ENCODE data around the gene NRL.
A peak's percentile ranks its signal among the peaks of the same experiment; 100 is the strongest.

Gene NRL

DNA sequence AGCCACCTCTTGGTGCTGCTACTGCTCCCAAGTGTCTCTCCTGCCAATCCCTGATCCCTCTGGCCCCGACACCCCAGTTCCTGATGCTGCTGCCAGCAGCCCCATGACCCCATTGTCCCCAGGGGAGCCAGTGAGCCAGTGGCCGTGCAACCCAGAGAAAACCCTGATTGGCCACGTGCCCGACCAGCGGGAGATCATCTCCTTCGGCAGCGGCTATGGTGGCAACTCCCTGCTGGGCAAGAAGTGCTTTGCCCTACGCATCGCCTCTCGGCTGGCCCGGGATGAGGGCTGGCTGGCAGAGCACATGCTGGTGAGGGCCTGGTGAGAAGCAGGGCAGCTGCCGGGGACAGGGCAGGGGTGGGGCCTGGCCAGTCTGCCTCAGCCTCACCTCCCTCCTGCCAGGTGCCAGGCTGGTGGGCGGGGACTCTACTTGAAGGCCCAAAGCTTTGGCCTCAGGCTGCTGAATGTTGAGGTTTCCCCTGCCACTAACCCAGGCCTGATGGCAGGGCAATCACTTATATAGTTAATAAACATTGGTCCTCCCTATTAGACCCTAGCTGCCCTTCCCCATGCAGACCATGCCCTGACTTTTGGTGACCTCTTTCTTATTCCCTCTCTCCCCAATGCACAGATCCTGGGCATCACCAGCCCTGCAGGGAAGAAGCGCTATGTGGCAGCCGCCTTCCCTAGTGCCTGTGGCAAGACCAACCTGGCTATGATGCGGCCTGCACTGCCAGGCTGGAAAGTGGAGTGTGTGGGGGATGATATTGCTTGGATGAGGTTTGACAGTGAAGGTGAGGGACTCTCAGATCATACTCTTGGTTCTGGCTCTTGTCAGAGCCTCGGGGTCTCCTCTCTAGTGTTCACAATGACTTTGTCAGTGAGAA is 15.6 kb downstream of the NRL start:
- no peak for DNase-seq

GRCh38 chr14:24098229-24098926 is 16.4 kb downstream of the NRL start:
- no peak for DNase-seq

GRCh38 chr14:24096545-24097181 is 18.1 kb downstream of the NRL start:
- DNase-seq = no peak

- peak; percentile 74 to 83 for DNase-seq
These were observed 19.3 kb downstream of the NRL start for GRCh38 chr14:24095271-24096068.

DNA sequence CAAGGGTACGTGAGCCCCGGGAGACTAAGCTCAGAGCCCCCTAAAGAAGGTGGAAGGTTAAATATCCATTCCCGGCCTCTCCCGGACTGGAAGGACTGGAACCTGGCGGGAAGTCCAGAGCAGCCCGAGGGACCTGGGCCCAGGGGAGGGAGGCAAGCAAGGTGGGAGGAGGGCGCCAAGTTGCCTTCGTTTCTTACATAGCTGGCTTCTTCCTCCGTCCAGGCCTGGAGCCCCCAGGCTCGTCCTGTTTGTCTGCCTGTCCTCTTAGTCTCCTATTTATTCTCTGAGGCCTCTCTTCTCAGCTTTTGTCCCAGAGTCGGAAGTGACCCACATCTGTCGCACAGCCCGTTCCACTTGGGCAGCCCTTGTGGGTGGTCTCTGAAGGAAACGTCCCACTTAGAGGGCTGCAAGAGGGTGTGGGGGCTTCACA is 19.9 kb downstream of the NRL start:
- peak in 1 of 2 experiments; percentile 26 for DNase-seq

DNA sequence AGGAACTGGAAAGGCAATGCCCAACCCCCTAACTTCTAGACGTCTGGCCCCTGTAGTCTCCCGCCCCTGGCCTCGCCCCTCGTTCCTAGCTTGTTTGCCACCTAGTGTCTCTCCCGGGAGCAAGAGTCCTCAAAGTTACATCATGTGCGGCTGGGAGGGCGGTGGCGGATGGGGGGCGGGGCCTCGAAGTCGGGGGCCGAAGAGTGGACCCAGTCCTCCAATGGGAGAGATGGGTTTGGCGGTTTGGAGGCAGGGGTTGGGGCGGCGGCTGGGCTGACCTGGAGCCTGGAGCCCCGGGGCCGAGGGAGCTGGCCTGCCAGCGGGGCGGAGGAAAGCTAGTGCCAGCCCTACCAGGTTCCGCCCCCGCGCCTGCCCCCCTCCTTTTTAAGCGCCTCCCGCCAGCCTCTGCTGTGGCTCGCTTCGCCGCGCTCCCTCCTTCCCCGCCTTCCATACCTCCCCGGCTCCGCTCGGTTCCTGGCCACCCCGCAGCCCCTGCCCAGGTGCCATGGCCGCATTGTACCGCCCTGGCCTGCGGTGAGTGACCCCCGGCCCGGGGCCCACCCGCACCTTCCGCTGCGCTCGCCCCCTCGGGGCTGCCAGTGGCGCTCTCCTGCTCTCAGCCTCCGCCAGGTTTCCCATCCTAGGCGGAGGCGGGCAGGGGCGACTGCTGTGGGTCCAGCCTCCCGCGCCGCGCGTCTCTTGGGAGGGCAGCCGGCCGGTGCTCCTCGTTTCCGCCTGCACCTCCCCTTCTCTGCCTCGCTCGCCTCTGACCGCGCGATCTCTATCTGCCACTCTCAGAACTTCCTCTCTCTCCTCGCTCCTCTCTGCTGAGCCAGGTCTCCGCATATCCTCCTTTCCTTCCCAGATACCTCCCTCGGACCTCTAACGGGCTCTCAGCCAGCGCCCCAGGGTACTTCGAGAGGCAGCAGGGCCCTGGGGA is 20.6 kb downstream of the NRL start, which contains the start of gene PCK2:
PCK2 (plus strand) TSS at position 411 of the 940 bp plus-strand sequence; CDS start at position 506, 95 bp downstream.
- DNase-seq = peak; percentile 91 to 93

DNA sequence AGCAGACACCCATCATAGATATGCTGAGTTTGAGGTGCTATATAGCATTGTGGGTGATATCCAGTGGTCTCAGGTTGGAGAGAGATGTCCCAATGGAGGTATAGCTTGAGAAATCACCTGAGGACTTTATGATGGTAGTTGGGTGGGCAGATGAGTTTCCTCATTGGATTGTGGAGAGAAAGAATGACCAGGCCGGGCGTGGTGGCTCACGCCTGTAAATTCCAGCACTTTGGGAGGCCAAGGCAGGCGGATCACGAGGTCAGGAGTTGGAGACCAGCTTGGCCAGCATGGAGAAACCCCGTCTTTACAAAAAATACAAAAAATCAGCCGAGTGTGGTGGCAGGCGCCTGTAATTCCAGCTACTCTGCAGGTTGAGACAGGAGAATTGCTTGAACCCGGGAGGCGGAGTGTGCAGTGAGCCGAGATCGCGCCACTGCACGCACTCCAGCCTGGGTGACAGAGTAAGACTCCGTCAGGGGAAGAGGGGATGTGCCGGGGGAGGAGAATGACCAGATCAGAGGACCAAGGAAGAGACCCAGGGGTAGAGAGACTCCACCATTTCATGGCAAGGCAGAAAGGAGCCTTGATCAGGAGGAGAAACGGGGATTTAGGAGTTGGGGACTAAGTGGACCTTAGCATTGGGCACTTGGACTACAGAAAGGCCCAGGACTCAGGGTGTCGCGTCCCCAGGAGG is 21.4 kb downstream of the NRL start:
- DNase-seq = peak in 1 of 2 experiments; percentile 13

DNA sequence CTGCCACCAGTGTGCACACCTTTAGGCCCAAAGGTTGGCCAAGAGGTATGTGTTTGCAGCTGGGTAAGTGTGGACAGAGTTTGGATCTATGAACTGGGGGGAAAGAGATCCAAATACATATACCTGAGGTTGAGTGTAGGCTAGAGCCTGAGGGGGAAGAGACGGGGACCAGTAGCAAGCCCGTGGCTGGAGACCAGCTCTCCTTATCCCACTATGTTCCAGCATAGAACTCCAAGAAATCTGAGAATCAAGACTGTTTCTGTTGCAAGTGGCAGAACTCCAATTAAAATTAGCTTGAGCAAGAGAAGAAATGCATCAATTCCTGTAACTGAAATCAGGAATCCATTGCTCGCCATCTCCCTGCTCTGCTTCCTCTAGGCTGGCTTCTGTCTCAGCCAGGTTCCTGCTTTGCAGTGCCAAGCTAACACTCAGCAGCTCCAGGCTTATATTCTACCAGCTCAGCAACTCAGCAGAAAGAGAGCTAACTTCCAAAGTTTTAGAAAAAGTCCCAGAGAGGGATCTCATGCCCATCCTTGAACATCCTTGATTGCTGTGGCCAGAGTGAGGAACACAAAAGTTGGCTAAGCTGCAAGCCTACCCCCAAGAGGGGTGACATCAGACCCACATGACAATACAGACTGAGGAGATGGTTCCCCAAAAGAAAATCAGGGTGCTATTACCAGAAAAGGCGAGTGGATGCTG is 22.1 kb downstream of the NRL start:
- no peak for DNase-seq

DNA sequence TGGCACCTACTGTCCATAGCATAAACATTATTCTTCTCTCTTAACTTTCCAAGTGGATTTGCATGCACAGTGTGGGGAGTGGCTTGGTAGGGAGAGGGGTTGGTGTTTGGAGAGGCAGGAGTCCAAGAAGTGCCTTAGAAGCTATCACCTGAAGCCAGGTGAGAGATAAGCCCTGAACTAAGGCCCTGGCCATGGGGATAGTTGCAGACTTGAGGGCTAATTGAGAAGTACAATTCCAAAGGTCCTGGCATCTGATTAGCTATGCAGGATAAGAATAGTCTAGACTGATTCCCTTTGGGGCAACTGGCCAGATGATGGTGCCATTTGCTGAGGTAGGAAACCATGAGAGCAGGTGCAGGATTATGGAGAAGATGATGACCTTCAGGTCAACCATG is 22.6 kb downstream of the NRL start:
- no peak for DNase-seq

DNA sequence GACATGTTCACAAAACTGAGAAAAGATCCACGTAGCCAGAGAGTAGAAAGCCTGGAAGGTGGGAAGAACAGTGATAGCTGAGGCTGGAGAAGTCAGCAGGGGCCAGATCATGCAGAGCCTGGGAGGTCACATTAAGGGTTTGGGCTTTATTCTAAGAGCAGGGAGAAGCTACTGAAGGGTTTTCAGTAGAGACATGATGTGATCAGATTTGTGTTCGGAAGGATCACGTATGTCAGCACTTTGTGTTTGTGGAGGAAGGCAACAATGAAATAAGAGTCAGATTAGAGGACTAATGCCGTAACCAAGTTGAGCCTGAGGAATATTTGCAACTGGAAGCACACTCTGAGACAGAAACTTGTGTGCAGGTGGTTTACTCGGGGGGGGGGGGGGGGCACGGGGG is 24.9 kb downstream of the NRL start:
- DNase-seq = no peak

DNA sequence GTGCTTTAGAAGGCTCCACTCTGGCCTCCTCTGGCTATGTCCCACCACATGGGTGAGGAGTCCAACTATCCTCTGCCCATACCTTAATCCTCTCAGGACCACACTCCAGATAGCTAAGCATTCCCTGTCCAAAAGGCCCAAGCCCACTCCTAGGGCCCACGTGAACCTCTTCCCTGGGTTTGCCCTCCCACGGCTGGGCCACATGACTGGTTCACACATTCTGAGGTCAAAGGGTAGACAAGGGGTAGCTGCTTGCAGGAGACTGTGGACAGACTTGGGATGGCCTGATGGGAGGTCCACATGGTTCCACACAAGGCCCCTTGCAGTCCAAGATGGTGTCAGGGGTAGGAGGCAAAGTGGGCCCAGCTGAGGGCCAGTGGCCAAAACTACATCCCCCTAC is 26.7 kb downstream of the NRL start:
- DNase-seq = no peak

DNA sequence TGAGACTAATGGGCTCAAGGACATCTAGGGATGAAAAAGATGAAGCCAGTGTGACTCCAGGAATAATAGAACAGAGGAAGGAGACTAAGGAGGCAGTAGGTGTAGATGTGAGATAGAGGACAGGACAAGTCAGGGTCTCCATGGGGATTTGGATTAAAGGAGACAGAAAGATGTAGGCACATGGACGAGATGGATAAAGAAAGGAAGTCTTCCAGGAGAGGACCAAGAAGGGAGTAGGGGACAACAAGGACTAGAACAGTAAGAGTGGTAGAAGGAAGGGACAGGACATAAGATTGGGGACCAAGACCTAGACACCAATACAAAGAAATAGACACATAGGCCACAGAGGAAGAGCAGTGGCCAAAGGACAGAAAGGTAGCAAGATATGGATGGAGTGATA is 27.7 kb downstream of the NRL start:
- DNase-seq = no peak

DNA sequence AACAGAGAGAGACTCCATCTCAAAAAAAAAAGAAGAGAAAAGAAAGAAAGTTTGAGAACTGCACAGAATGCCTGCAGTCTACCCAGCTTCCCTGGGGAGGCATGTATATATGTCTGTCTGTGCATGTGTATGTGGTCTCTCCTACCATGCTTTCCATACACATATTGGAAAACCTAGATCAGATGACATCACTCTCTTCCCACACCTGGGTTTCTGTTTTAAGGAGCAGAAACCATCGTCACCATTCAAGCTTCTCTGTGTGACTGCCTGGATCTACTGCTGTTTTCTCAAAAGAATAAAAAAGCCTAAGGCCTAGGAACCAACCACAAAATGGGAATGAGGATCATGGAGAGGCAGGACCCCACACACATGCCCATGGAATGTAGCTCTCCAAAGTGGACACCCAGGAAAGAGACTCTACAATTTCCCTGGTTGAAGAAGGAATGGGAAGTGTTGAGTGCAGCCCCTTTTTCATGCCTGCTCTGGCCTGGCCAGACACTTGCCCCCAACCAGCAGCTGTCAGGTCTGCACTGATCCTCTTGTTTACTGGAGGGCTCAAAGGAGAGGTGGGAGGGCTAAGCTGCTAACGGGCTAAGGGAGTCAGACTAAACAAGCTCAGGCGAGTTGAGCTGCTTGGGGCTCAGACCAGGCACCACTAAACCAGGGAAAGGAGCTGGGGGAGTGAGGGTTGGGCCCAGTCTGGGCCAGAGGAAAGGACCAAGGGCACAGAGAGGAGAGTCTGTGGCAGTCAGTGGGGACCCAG is 28.4 kb downstream of the NRL start:
- DNase-seq = no peak

GRCh38 chr14:24085215-24085614 is 29.5 kb downstream of the NRL start:
- no peak for DNase-seq

GRCh38 chr14:24084440-24084839 is 30.3 kb downstream of the NRL start:
- DNase-seq = no peak

DNA sequence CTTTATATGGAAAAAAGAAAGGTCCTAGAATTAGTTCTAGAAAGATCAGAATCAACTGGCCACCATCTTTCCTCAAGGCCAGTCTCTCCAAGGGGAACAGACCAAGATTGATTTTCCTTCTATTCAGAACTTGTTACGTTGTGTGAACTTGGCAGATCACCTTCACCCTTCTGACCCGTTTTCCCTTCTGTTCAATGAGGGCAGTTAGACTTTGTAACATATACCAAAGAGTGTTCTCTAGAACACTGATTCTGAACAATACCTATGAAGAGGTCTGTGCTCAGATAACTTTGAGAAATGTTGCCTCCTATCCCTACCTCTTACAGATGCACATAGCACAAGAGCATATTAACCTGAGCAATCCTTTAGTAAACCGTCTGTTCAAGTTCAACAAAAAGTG is 31.3 kb downstream of the NRL start:
- no peak for DNase-seq

- DNase-seq = no peak
These were observed 32.2 kb downstream of the NRL start for GRCh38 chr14:24082411-24083080.

GRCh38 chr14:24081739-24082211 is 33.0 kb downstream of the NRL start:
- DNase-seq = no peak

Data from activated CD4-positive, alpha-beta T cell treated with anti-CD3 and anti-CD28 coated beads, Interleukin-2, amount 50 U/mL, for 48 hours (primary cell).